ENCODE data around the gene EMC1. TPM values are rescaled to one million over a fixed set of nuclear protein-coding genes. Genes with fewer than 3 reads are reported as not detected.

The EMC1 gene
- total RNA-seq, 4 donors from 2014 or later: 16.0 to 35.2 (median 31.5) TPM

DNA sequence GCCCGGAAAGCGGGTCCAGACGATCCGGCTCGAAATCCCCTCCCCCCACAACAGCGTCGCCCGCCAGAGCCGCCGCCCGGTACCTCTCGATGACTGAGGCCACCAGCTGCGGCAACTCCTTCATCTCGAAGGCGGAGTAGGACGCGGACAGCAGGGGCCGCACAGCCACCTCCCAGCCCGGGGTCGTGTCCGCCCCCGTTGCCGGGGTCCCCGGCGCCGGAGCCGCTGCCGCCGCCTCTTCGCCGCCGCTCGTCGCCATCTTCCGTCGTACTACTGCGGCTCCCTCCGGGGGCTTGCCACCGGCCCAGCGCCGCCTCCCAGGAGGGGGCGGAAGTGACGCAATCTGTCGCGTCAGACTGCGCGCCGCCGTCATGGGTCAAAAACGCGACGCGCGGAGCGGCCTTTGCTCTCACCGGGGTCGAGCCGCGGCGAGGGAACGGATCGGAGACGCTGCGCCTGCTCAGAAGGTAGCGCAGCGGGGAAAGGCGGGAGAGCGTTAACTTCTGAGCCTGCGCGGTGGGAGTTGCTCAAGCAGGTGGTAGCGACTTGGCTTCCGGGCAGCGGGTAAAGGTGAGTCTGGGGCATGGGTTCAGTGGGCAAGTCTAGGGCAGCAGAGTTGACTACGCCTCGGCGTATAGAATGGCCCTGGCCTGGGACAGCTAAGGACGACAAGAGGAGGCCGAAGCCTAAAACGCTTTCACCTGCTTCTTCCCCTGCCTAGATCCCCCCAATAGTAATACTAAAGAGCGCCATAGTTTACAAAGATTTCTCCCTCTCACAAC is 41.1 kb downstream of the EMC1 start, which contains the start of gene UBR4:
Gene UBR4, minus strand, starts transcription at position 277 of the 782 bp plus-strand sequence. Its CDS starts 18 bp downstream, at position 259.
- TF ChIP-seq CTCF (IDR thresholded peaks at IDR 0.05; ENCODE audit: low read depth): no peak

DNA sequence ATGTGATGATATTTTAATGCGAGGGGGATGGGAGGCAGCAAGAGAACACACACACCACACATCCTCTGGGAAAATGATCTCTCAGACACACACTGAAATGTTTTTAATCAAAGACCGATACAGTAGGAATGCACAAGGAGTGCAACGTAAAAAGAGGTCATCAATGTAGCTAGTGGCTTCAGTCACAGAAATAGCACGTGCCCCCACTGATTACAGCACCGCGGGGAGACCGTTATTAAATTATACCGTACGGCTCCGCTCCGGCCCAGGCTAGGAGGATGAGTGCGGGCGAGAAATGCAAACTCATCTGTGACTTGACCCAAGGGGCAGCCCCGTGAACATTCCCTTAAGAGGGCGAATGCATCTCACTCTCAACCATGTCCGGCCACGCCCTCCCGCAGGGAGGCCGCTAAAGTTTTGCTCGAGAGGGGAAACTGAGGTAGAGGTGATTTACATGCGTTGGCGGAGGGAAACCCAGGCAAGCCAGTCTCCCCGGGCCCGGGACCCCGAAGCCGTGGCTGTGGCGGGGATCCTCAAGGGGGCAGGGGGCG is 41.8 kb downstream of the EMC1 start:
- TF ChIP-seq CTCF (IDR thresholded peaks at IDR 0.05; ENCODE audit: low read depth): no peak

GRCh38 chr1:19208710-19209438 is 42.5 kb downstream of the EMC1 start:
- no peak for TF ChIP-seq CTCF (IDR thresholded peaks at IDR 0.05; ENCODE audit: low read depth)

DNA sequence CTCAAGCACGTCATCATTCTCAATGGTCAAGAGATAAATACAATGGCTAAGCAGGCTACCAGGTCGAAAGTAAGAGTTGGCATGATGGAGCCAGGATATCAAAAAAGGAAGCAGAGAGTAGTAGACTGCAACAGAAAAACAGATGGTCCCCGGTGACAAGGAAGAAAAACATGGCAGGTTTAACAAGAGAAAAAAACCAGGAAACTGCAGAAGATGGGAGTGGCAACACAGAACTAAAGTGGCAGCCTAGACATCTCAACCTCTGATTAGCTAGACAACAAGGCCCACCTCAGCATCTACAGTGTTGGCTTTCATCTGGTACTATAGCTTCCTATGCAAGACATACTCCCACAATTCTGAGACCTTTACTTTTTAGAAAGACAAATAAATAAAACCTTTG is 44.4 kb downstream of the EMC1 start:
- TF ChIP-seq CTCF (IDR thresholded peaks at IDR 0.05; ENCODE audit: low read depth): no peak

GRCh38 chr1:19205845-19206244 is 45.5 kb downstream of the EMC1 start:
- TF ChIP-seq CTCF (IDR thresholded peaks at IDR 0.05; ENCODE audit: low read depth): no peak

- no peak for TF ChIP-seq CTCF (IDR thresholded peaks at IDR 0.05; ENCODE audit: low read depth)
Observed at GRCh38 chr1:19205403-19205802, 45.9 kb downstream of the EMC1 start.

Data from subcutaneous adipose tissue (tissue), 4 donors.